ENCODE data around the gene TENM3.

TENM3 gene

GRCh38 chr4:182743815-182744214 lies 500.6 kb downstream of the TENM3 start:
- ATAC-seq: no peak
- no peak for DNase-seq

GRCh38 chr4:182745237-182745636 lies 502.0 kb downstream of the TENM3 start:
- ATAC-seq (no peak), DNase-seq (no peak)

GRCh38 chr4:182746876-182747275 lies 503.7 kb downstream of the TENM3 start:
- ATAC-seq (no peak), DNase-seq (no peak)

GRCh38 chr4:182748283-182748682 lies 505.1 kb downstream of the TENM3 start:
- DNase-seq (no peak), ATAC-seq (no peak)

- ATAC-seq (no peak), DNase-seq (no peak)
Observed at GRCh38 chr4:182748949-182749348, 505.7 kb downstream of the TENM3 start.

- DNase-seq (no peak), ATAC-seq (no peak)
Observed at GRCh38 chr4:182749667-182750167, 506.5 kb downstream of the TENM3 start.

DNA sequence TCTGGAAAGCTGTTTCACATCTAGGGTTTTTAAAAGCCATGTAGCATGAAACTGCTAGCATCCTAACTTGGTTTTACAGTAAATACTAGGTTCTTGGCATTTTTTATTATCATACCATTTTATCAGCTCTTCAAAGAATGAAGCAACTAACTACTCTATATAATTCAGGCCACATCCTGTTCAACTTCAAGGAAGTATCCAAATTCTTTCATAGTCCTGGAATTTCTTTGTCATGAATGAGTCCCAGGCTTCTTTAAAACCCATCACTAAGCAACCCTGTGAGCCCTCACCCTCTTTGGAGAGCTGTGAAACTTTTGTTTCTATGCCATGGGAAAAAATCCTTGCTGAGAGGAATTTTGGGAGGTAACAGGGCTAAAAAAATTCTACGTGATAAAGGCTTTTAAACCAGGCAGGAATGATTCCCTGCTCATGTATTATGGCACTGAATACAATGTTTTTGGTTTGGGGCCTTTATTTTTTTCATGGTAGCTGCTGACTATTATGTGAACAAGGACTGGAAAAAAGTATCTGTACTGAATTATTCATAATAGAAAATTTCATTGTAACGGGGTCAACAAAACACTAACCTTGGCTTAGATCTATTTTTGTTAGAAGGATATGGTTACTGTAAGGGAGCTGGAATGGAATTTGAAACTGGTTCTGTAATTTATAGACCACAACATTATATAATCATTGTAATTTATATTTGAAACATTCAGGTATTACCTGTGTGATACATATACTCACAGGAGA lies 509.1 kb downstream of the TENM3 start:
- DNase-seq (no peak), ATAC-seq (no peak)

- ATAC-seq: no peak
- no peak for DNase-seq
Observed at GRCh38 chr4:182754895-182755294, 511.7 kb downstream of the TENM3 start.

GRCh38 chr4:182756161-182756690 lies 513.0 kb downstream of the TENM3 start:
- DNase-seq: no peak
- no peak for ATAC-seq

DNA sequence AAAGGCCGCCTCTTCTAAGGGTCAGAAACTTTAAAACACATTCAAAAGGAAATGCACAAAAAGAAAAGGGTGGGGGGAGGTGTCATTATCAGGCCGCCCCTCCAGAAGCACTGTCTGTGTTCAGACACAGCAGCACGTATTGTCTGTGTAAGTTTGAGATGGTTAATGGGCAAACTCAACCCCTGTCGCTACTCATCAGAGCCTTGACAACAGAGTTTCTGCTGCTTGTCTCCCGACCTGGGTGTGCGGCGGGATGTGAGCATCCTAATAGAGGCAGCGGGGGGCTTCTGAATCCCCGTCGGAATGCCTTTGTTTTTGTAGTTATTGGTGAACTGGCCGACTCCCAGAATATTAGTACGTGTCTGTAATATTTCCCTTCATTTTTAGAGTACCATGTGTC lies 515.1 kb downstream of the TENM3 start:
- DNase-seq (no peak), ATAC-seq (no peak)

- ATAC-seq: no peak
Observed at GRCh38 chr4:182760551-182761043, 517.4 kb downstream of the TENM3 start.

DNA sequence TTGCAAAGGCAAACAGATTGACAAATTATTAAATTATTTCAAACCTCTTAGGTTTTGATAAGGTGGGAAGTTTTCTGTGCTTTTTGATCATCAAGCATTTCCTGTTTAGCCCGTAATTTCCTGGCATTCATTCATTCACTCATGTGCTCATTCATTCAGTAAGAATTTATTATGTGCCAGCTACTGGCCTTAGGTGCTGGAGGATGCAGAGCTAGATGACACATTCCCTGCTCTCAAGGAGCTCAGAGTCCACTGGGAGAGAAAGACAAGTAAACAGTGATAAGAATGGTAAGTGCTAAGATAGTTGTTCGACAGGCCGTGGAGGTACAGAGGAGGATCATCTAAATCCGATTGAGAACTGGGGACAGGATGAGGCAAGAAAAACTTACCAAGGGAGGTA lies 520.9 kb downstream of the TENM3 start:
- ATAC-seq: no peak
- DNase-seq: no peak

More at GRCh38 chr4:182760551-182761043, 517.4 kb downstream of the TENM3 start:
- no peak for DNase-seq

GRCh38 chr4:182764642-182765041 lies 521.4 kb downstream of the TENM3 start:
- DNase-seq: no peak

GRCh38 chr4:182765987-182766856 lies 523.0 kb downstream of the TENM3 start:
- no peak for DNase-seq
- no peak for ATAC-seq

More at GRCh38 chr4:182764642-182765041, 521.4 kb downstream of the TENM3 start:
- ATAC-seq: no peak

GRCh38 chr4:182766857-182767250 lies 523.7 kb downstream of the TENM3 start:
- DNase-seq (no peak), ATAC-seq (no peak)

GRCh38 chr4:182768838-182769237 lies 525.6 kb downstream of the TENM3 start:
- ATAC-seq: no peak
- no peak for DNase-seq

DNA sequence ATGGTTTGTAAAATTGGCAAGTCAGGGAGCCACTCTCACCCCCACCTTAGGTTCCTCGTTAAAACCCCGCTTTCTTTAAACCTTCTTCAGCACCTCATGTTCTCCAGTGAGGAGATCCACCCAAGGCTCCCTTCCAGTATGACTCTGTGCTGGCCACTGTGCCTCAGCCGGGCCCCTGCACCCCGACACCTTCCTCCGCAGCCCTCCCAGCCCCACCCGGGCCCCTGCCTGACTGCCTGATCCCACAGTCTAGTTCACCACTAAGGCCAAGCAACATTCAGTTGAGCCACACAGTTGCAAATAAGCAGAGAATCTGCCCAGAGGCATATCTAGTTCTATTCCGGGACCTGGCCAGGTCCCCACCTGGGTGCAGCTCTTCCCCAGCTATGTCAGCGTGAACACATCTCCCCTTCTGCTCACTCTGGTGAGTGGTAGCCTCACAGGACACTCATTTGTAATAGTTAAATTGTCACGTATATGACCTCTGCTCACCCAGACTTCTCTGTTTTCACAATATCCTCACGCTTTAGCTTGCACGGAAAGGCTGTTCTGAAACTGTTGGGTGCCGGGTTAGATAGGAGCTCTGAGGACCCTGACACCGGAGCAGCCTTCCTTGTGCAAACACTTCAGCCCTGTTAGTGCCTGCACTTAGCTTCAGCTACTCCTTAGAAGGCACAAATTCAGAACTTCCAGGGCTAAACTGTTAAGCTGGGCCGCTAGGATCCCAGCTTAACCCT lies 527.2 kb downstream of the TENM3 start:
- ATAC-seq (no peak), DNase-seq (no peak)

DNA sequence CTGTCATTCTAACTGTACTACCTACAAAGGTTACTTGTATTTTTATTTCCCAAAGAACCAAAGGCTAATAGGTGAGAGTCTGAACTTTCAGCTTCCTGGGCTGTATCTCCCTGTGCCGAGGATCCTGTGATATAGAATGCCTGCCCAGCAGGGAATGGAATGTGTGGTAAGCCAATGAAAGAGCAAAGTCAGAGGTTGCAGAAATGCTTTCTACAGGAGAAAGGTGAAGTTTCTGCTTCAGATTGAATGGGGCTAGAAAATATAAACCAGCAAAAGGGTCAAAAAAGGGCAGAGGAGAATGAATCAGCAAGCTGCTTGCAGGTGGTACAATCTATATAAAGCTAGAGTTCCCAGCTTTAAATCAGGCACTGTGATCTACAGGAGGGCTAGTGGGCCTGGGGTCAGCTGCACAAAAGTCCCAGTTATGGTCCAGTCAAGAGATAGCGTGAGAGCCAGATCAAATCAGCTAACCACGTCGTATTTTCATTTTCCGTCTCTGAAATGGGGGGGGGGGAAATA lies 527.9 kb downstream of the TENM3 start:
- ATAC-seq (no peak), DNase-seq (no peak)

GRCh38 chr4:182775075-182775474 lies 531.9 kb downstream of the TENM3 start:
- no peak for DNase-seq
- ATAC-seq: no peak

DNA sequence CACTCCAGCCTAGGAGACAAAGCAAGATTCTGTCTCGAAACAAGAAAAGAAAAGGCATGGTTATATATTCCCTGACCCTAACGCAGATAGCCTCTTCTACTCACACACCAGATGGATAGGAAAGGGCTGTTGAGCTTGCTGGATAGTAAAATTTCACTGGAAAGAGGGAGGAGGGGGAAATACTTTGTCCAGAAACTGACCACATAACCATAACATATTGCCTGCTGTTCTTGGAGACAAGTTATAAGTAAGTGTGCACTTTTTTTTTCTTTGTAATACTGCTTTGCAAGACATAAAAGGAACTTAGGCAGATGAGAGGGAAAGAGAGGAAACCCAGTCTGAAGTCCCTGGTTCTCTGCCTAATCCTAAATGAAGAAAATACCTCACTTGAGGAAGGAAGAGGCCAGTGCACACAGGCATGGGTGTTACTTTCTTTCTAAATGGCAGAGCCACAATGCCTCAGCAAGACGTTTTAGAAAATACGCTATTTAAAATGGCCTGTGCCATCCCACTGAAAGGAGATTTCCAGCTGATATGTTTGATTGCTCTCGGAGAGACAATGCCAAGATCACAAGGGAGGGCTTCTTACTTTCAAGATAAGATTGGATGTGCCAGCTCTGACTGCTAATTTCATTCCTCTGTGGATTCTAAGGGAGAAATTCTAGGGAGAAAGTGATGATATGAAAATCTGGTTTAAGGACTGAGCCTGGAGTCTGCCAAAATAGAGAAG lies 533.3 kb downstream of the TENM3 start:
- ATAC-seq (no peak), DNase-seq (no peak)
